Hepatocyte (in vitro differentiated cells): Measurements from ENCODE around the gene ZFPM1. TPM values are rescaled to one million over a fixed set of nuclear protein-coding genes. Genes with fewer than 3 reads are reported as not detected.
"Not testable (repeated sequence)": the region's sequence is repeated elsewhere in the genome, so short reads cannot be mapped to it uniquely, and the experiment has no call there.

ENCODE experiments used
- DNase-seq: peaks from one replicate; pipeline ENCODE4 v3.0.0-alpha.2; 2016; ENCODE audit warnings: low spot score
- H2AFZ ChIP-seq: fragments of 200-600 bp; sonication (generic); 2 replicates; pipeline ENCODE4 v1.6.0; 2016; ENCODE audit warnings: antibody characterized with exemption, mild to moderate bottlenecking
- H3K27ac ChIP-seq: fragments of 200-600 bp; sonication (generic); 2 replicates; pipeline ENCODE4 v1.5.1; 2016; ENCODE audit warnings: mild to moderate bottlenecking
- H3K27me3 ChIP-seq: fragments of 200-600 bp; sonication (generic); 2 replicates; pipeline ENCODE4 v1.6.1; 2016
- H3K36me3 ChIP-seq: fragments of 200-600 bp; sonication (generic); replicated peaks from 2 replicates; pipeline ENCODE4 v1.5.1; 2016; ENCODE audit warnings: low read depth; ENCODE audit not compliant: insufficient read depth
- H3K4me1 ChIP-seq: fragments of 200-600 bp; sonication (generic); 2 replicates; pipeline ENCODE4 v1.5.1; 2016; ENCODE audit warnings: mild to moderate bottlenecking, moderate library complexity; ENCODE audit not compliant: insufficient read depth
- H3K4me2 ChIP-seq: fragments of 200-600 bp; sonication (generic); 2 replicates; pipeline ENCODE4 v1.6.0; 2016
- H3K4me3 ChIP-seq: fragments of 200-600 bp; sonication (generic); 2 replicates; pipeline ENCODE4 v1.5.1; 2016; ENCODE audit warnings: mild to moderate bottlenecking
- H3K79me2 ChIP-seq: fragments of 200-600 bp; sonication (generic); 2 replicates; pipeline ENCODE4 v1.6.0; 2017; ENCODE audit warnings: mild to moderate bottlenecking
- H3K9me2 ChIP-seq: fragments of 200-600 bp; sonication (generic); replicated peaks from 2 replicates; pipeline ENCODE4 v1.6.0; 2017; ENCODE audit warnings: mild to moderate bottlenecking; ENCODE audit not compliant: insufficient read depth
- H3K9me3 ChIP-seq: fragments of 200-600 bp; sonication (generic); 2 replicates; pipeline ENCODE4 v1.5.1; 2016; ENCODE audit warnings: low read depth, mild to moderate bottlenecking
- H4K20me1 ChIP-seq: fragments of 200-600 bp; sonication (generic); 2 replicates; pipeline ENCODE4 v1.6.0; 2016; ENCODE audit warnings: mild to moderate bottlenecking; ENCODE audit not compliant: insufficient read depth, poor library complexity, severe bottlenecking
- EZH2 ChIP-seq: fragments of 200-600 bp; sonication (generic); IDR thresholded peaks from 2 replicates; pipeline ENCODE4 v1.6.1; 2016; ENCODE audit warnings: antibody characterized with exemption, mild to moderate bottlenecking, borderline replicate concordance
- EZH2phosphoT487 ChIP-seq: fragments of 200-600 bp; sonication (generic); IDR thresholded peaks from one replicate; pipeline ENCODE4 v1.6.1; 2018; ENCODE audit warnings: antibody characterized with exemption, mild to moderate bottlenecking, low read depth, moderate library complexity; ENCODE audit not compliant: unreplicated experiment, severe bottlenecking
- WGBS: methylation state at CpG from one replicate; pipeline ENCODE4 v1.1.6; 2016; ENCODE audit warnings: low lambda C conversion rate; ENCODE audit errors: missing lambda C conversion rate; 5-methylcytosine and 5-hydroxymethylcytosine counted together
- polyA plus RNA-seq: library from polyadenylated mRNA; unstranded; fragments of >200 nt; fragmentation: Nextera tagmentation; extraction: Ambion mirVana; gene quantifications from 2 replicates; pipeline ENCODE4 v1.2.1, GENCODE V29; 2016
- total RNA-seq: library from RNA; depleted of rRNA; stranded (reverse); fragments of >200 nt; gene quantifications from 2 replicates; pipeline ENCODE4 v1.2.3, GENCODE V29; 2014
- TF ChIP-seq, protein P1 (sequence below): fragments of 200-600 bp; sonication (generic); IDR thresholded peaks from 2 replicates; pipeline ENCODE4 v1.5.1; 2016; ENCODE audit warnings: antibody characterized with exemption, mild to moderate bottlenecking; ENCODE audit not compliant: poor library complexity

The ZFPM1 gene
- total and polyA plus RNA-seq, 2 experiments from 2014 or later, result 4.1 to 11.9 TPM

GRCh38 chr16:88515371-88515770 lies 62.3 kb downstream of the ZFPM1 start:
- Histone ChIP-seq H3K36me3 (no peaks in the 10 kb centered on the region), H3K79me2 (peaks cover 12% of the 10 kb centered on the region), H3K9me2 (no peaks in the 10 kb centered on the region), H3K4me3 (no peak overlapping the region), H3K9me3 (no peaks in the 10 kb centered on the region), H3K27ac (no peak overlapping the region), H3K4me1 (peaks cover 30% of the 10 kb centered on the region), H3K4me2 (no peak overlapping the region), H3K27me3 (no peaks in the 10 kb centered on the region), H2AFZ (no peak overlapping the region), H4K20me1 (no peaks in the 10 kb centered on the region)
- 93% methylated on average over 9 of the region's 9 CpGs for whole genome bisulfite sequencing
- DNase-seq, result no peak
- TF ChIP-seq, protein P1, sequence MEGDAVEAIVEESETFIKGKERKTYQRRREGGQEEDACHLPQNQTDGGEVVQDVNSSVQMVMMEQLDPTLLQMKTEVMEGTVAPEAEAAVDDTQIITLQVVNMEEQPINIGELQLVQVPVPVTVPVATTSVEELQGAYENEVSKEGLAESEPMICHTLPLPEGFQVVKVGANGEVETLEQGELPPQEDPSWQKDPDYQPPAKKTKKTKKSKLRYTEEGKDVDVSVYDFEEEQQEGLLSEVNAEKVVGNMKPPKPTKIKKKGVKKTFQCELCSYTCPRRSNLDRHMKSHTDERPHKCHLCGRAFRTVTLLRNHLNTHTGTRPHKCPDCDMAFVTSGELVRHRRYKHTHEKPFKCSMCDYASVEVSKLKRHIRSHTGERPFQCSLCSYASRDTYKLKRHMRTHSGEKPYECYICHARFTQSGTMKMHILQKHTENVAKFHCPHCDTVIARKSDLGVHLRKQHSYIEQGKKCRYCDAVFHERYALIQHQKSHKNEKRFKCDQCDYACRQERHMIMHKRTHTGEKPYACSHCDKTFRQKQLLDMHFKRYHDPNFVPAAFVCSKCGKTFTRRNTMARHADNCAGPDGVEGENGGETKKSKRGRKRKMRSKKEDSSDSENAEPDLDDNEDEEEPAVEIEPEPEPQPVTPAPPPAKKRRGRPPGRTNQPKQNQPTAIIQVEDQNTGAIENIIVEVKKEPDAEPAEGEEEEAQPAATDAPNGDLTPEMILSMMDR, result no peak
- no peak for TF ChIP-seq EZH2phosphoT487
- TF ChIP-seq EZH2, result no peak

- H3K4me3 ChIP-seq, result no peak overlapping the region
- no peak for DNase-seq
- H3K27ac ChIP-seq, result no peak overlapping the region
- H4K20me1 ChIP-seq, result no peaks in the 10 kb centered on the region
- no peak for TF ChIP-seq EZH2
- TF ChIP-seq, protein P1, result no peak
- no peaks in the 10 kb centered on the region for H3K9me3 ChIP-seq
- H3K4me2 ChIP-seq, result peak overlapping the region; percentile 15
- no peaks in the 10 kb centered on the region for H3K9me2 ChIP-seq
- WGBS, result 70% methylated on average over 22 of the region's 23 CpGs
- peaks cover 24% of the 10 kb centered on the region for H3K4me1 ChIP-seq
- H3K79me2 ChIP-seq, result peaks cover 6% of the 10 kb centered on the region
- H2AFZ ChIP-seq, result no peak overlapping the region
- no peaks in the 10 kb centered on the region for H3K36me3 ChIP-seq
- H3K27me3 ChIP-seq, result no peaks in the 10 kb centered on the region
Observed at GRCh38 chr16:88515925-88516594, 63.0 kb downstream of the ZFPM1 start.

DNA sequence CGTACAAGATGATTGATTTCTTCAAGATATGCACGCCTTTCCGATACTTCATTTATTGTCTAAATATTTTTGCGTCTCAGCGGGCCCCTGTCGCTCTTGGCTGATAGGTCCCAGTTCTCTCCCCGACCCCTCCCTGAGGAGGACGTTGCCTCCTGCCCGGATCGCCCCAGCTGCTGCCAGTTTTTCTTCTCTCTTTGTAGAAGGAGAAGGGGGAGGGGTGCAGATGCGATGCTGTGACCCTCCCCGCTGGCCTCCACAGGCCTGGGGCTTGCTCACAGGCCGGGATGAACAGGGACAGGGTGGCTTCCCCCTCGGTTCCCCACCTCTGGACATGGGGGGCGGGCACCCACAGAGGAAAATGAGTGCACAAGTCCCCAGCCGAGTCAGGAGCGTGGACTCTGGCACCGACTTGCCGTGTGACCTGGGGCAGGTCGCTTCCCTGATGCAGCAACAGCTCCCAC lies 63.6 kb downstream of the ZFPM1 start:
- peaks cover 24% of the 10 kb centered on the region for H3K4me1 ChIP-seq
- H3K36me3 ChIP-seq, result no peaks in the 10 kb centered on the region
- H3K9me2 ChIP-seq, result no peaks in the 10 kb centered on the region
- H3K27ac ChIP-seq, result no peak overlapping the region
- H3K27me3 ChIP-seq, result no peaks in the 10 kb centered on the region
- WGBS, result 51% methylated on average over 18 of the region's 20 CpGs
- TF ChIP-seq EZH2phosphoT487 (no peak), EZH2 (no peak)
- TF ChIP-seq, protein P1, result no peak
- H3K9me3 ChIP-seq, result no peaks in the 10 kb centered on the region
- H3K4me3 ChIP-seq, result no peak overlapping the region
- no peaks in the 10 kb centered on the region for H4K20me1 ChIP-seq
- peak overlapping the region; percentile 15 for H3K4me2 ChIP-seq
- H2AFZ ChIP-seq, result no peak overlapping the region
- H3K79me2 ChIP-seq, result peaks cover 3% of the 10 kb centered on the region
- DNase-seq, result no peak

GRCh38 chr16:88517208-88517774 lies 64.2 kb downstream of the ZFPM1 start:
- peaks cover 24% of the 10 kb centered on the region for H3K4me1 ChIP-seq
- H4K20me1 ChIP-seq, H3K4me2 ChIP-seq, H3K27ac ChIP-seq, H3K4me3 ChIP-seq, DNase-seq, H3K27me3 ChIP-seq, H3K79me2 ChIP-seq, H3K9me3 ChIP-seq, H2AFZ ChIP-seq, H3K36me3 ChIP-seq, H3K9me2 ChIP-seq: not testable (repeated sequence)
- no CpG with 5 or more reads among the region's 1 CpG for whole genome bisulfite sequencing

DNA sequence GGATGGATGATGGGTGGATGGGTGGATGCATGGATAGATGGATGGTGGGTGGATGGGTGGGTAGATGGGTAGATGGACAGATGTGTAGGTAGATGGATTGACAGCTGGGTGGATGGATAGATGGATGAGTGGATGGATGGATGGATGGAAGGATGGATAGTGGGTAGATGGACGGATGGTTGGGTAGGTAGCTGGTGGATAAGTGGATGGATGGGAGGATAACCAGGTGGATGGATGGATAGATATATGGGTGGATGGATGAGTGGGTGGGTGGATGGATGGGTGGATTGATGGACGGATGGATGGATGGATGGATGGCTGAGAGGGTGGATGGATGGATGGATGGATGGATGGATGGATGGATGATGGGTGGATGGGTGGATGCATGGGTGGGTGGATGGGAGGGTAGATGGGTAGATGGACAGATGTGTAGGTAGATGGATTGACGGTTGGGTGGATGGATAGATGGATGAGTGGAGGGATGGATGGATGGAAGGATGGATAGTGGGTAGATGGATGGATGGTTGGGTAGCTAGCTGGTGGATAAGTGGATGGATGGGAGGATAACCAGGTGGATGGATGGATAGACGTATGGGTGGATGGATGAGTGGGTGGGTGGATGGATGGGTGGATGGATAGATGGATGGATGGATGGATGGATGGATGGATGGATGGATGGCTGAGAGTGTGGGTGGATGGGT lies 65.5 kb downstream of the ZFPM1 start:
- H3K79me2 ChIP-seq, H2AFZ ChIP-seq, H4K20me1 ChIP-seq, H3K36me3 ChIP-seq, H3K4me2 ChIP-seq, H3K27ac ChIP-seq, DNase-seq, H3K9me2 ChIP-seq, H3K9me3 ChIP-seq, H3K27me3 ChIP-seq, H3K4me3 ChIP-seq: not testable (repeated sequence)
- 98% methylated on average over 4 of the region's 4 CpGs for WGBS
- H3K4me1 ChIP-seq, result peaks cover 12% of the 10 kb centered on the region
